ENCODE results near the gene MRAS.

MRAS gene

GRCh38 chr3:138329984-138330293 is 18.4 kb upstream of the MRAS start:
- no peak overlapping the region; the same call in 1 of the 2 replicates for H3K4me3 ChIP-seq (ENCODE audit: low read length)
- no peak for TF ChIP-seq ZNF274 (IDR thresholded peaks at IDR 0.05; ENCODE audit: low read depth, low read length)

- no peak for TF ChIP-seq ZNF274 (IDR thresholded peaks at IDR 0.05; ENCODE audit: low read depth, low read length)
These were observed 17.1 kb upstream of the MRAS start for GRCh38 chr3:138331143-138331894.

GRCh38 chr3:138332472-138333073 is 15.8 kb upstream of the MRAS start:
- no peak for TF ChIP-seq ZNF274 (IDR thresholded peaks at IDR 0.05; ENCODE audit: low read depth, low read length)

More at GRCh38 chr3:138331143-138331894, 17.1 kb upstream of the MRAS start:
- H3K4me3 ChIP-seq (ENCODE audit: low read length): no peak overlapping the region

GRCh38 chr3:138334608-138335007 is 13.8 kb upstream of the MRAS start:
- TF ChIP-seq ZNF274 (IDR thresholded peaks at IDR 0.05; ENCODE audit: low read depth, low read length): no peak
- H3K4me3 ChIP-seq (ENCODE audit: low read length): no peak overlapping the region

More at GRCh38 chr3:138332472-138333073, 15.8 kb upstream of the MRAS start:
- no peak overlapping the region for H3K4me3 ChIP-seq (ENCODE audit: low read length)

GRCh38 chr3:138336454-138336999 is 11.9 kb upstream of the MRAS start:
- H3K4me3 ChIP-seq (ENCODE audit: low read length): no peak overlapping the region
- TF ChIP-seq ZNF274 (IDR thresholded peaks at IDR 0.05; ENCODE audit: low read depth, low read length): no peak

- no peak overlapping the region for H3K4me3 ChIP-seq (ENCODE audit: low read length)
- no peak for TF ChIP-seq ZNF274 (IDR thresholded peaks at IDR 0.05; ENCODE audit: low read depth, low read length)
These were observed 10.1 kb upstream of the MRAS start for GRCh38 chr3:138338244-138338643.

GRCh38 chr3:138338811-138339210 is 9.6 kb upstream of the MRAS start:
- no peak overlapping the region for H3K4me3 ChIP-seq (ENCODE audit: low read length)
- TF ChIP-seq ZNF274 (IDR thresholded peaks at IDR 0.05; ENCODE audit: low read depth, low read length): no peak

- no peak overlapping the region for H3K4me3 ChIP-seq (ENCODE audit: low read length)
- no peak for TF ChIP-seq ZNF274 (IDR thresholded peaks at IDR 0.05; ENCODE audit: low read depth, low read length)
These were observed 7.9 kb upstream of the MRAS start for GRCh38 chr3:138340511-138340910.

GRCh38 chr3:138344754-138345153 is 3.6 kb upstream of the MRAS start:
- TF ChIP-seq ZNF274 (IDR thresholded peaks at IDR 0.05; ENCODE audit: low read depth, low read length): no peak

GRCh38 chr3:138348754-138349739 is 668 bp downstream of the MRAS start:
- H3K4me3 ChIP-seq (ENCODE audit: low read length): peak overlapping the region; percentile 43; the same call in 1 of the 2 replicates
- TF ChIP-seq ZNF274 (IDR thresholded peaks at IDR 0.05; ENCODE audit: low read depth, low read length): no peak

More at GRCh38 chr3:138344754-138345153, 3.6 kb upstream of the MRAS start:
- H3K4me3 ChIP-seq (ENCODE audit: low read length): no peak overlapping the region

- no peak overlapping the region for H3K4me3 ChIP-seq (ENCODE audit: low read length)
- no peak for TF ChIP-seq ZNF274 (IDR thresholded peaks at IDR 0.05; ENCODE audit: low read depth, low read length)
These were observed 1.7 kb downstream of the MRAS start for GRCh38 chr3:138349926-138350665.

- TF ChIP-seq ZNF274 (IDR thresholded peaks at IDR 0.05; ENCODE audit: low read depth, low read length): no peak
- no peak overlapping the region for H3K4me3 ChIP-seq (ENCODE audit: low read length)
These were observed 2.8 kb downstream of the MRAS start for GRCh38 chr3:138351151-138351550.

- no peak for TF ChIP-seq ZNF274 (IDR thresholded peaks at IDR 0.05; ENCODE audit: low read depth, low read length)
- H3K4me3 ChIP-seq (ENCODE audit: low read length): no peak overlapping the region
These were observed 3.7 kb downstream of the MRAS start for GRCh38 chr3:138351916-138352550.
